Measurements from ENCODE around the gene PLCB1. TPM values are rescaled to one million over a fixed set of nuclear protein-coding genes. Genes with fewer than 3 reads are reported as not detected.
"Not testable (repeated sequence)": the region's sequence is repeated elsewhere in the genome, so short reads cannot be mapped to it uniquely, and the experiment has no call there.

PLCB1 gene
- total RNA-seq, 2 donors from 2014 or later, result 7.3 to 45.5 TPM

DNA sequence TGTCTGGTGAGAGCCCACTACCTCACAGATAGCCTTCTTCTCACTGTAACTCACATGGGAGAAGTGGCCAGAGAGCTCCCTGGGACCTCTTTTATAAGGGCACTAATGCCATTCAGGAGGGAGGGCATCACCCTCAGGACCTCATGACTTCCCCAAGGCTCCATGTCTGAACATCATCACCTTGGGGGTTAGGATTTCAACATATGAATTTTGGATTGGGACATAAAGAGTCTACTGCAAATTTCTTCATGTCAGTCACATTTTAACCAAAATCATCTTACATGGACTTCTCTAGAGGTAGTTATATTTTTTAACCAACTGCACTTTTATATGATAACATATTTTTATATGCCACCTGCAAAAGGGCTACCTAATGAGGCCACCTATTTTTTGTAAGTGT, 324.7 kb downstream of the PLCB1 start:
- no peak overlapping the region for H3K4me3 ChIP-seq
- H3K36me3 ChIP-seq, result no peaks in the 10 kb centered on the region
- no peaks in the 10 kb centered on the region for H3K9me3 ChIP-seq
- DNase-seq (ENCODE audit: low spot score), result no peak
- TF ChIP-seq, protein P1, sequence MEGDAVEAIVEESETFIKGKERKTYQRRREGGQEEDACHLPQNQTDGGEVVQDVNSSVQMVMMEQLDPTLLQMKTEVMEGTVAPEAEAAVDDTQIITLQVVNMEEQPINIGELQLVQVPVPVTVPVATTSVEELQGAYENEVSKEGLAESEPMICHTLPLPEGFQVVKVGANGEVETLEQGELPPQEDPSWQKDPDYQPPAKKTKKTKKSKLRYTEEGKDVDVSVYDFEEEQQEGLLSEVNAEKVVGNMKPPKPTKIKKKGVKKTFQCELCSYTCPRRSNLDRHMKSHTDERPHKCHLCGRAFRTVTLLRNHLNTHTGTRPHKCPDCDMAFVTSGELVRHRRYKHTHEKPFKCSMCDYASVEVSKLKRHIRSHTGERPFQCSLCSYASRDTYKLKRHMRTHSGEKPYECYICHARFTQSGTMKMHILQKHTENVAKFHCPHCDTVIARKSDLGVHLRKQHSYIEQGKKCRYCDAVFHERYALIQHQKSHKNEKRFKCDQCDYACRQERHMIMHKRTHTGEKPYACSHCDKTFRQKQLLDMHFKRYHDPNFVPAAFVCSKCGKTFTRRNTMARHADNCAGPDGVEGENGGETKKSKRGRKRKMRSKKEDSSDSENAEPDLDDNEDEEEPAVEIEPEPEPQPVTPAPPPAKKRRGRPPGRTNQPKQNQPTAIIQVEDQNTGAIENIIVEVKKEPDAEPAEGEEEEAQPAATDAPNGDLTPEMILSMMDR (IDR thresholded peaks at IDR 0.05), result no peak
- H3K4me1 ChIP-seq, result no peaks in the 10 kb centered on the region
- no peaks in the 10 kb centered on the region for H3K27me3 ChIP-seq
- no peak overlapping the region for H3K27ac ChIP-seq

DNA sequence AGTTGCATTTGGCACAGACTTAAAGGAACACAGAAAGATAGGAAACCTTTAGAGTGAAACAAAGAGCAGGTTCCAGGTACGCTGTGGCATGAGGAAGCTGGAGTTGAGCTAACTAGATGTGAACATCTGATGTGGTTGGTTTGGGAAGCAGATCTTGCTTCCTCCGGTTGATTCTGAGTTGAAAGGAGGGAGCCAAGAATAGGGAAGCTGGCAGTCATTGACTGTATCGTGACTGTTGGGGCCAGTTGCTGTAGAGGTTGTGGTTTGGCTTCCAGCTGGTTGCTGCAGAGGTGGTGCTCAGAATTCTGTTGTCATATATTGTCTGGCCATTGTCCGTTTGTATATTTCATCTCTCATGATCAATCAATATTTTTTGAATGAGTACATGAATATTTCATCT, 325.9 kb downstream of the PLCB1 start:
- Histone ChIP-seq H3K4me3 (no peak overlapping the region), H3K36me3 (no peaks in the 10 kb centered on the region), H3K27ac (no peak overlapping the region), H3K9me3 (no peaks in the 10 kb centered on the region), H3K27me3 (no peaks in the 10 kb centered on the region), H3K4me1 (no peaks in the 10 kb centered on the region)
- DNase-seq (ENCODE audit: low spot score), result no peak
- TF ChIP-seq, protein P1 (IDR thresholded peaks at IDR 0.05), result no peak

DNA sequence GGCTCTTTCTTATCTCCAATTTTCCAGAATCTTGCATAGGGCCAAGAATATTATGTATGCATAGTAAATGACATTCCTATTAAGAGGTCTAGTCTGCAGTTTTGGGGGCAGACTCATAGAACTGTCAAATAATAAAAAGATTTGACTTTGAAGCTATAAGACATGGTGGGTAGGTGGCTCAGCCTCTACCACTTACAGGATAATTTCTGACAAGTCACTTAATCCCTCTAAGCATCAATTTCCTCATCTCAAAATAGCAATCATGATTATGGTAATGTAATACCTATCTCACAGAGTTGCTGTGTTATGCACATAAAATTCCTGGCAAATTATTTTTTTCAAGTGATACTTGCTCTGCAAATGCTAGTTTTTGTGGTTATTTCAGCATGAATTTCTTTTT, 329.1 kb downstream of the PLCB1 start:
- TF ChIP-seq, protein P1 (IDR thresholded peaks at IDR 0.05), result no peak
- no peaks in the 10 kb centered on the region for H3K4me1 ChIP-seq
- no peaks in the 10 kb centered on the region for H3K27me3 ChIP-seq

DNA sequence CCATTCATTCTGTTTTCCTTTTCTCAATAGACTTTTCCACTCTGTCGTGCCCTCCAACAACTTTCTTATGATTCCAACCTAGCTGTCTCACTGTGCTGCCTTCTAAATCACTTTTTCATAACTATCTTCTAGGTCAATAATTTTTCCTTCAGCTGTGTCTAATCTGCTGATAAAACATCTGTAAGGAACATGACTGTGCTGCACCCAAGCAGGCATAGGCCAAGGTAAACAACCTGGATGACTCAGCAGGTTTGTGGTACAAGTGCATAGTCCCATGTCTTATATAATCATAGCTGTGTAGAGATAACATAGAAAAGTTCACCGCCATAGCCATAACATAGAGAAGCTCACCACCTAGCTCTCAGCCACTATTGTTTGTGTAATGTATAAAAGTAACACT, 332.3 kb downstream of the PLCB1 start:
- Histone ChIP-seq H3K27ac (no peak overlapping the region), H3K4me3 (no peak overlapping the region), H3K9me3 (no peaks in the 10 kb centered on the region), H3K27me3 (no peaks in the 10 kb centered on the region), H3K36me3 (no peaks in the 10 kb centered on the region), H3K4me1 (no peaks in the 10 kb centered on the region)
- no peak for DNase-seq (ENCODE audit: low spot score)
- TF ChIP-seq, protein P1 (IDR thresholded peaks at IDR 0.05), result no peak

More for the DNA sequence above, 329.1 kb downstream of the PLCB1 start:
- Histone ChIP-seq H3K4me3 (no peak overlapping the region), H3K9me3 (no peaks in the 10 kb centered on the region), H3K27ac (no peak overlapping the region), H3K36me3 (no peaks in the 10 kb centered on the region)
- DNase-seq (ENCODE audit: low spot score), result no peak

DNA sequence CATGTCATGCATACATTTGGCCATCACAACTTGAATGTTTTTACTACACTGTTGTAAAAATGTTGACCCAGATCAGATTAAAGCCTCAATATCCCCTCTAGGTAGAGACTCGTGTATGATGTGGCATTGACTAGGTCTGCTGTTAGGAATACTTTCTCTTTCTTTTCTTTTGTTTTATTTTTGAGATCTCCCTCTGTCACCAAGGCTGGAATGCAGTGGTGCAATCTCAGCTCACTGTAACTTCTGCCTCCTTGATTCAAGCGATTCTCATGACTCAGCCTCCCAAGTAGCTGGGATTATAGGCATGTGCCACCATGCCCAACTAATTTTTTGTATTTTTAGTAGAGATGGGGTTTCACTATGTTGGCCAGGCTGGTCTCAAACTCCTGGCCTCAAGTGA, 334.7 kb downstream of the PLCB1 start:
- not testable (repeated sequence) for H3K27me3 ChIP-seq; DNase-seq (ENCODE audit: low spot score); H3K4me1 ChIP-seq; H3K27ac ChIP-seq; H3K4me3 ChIP-seq; H3K9me3 ChIP-seq; H3K36me3 ChIP-seq

DNA sequence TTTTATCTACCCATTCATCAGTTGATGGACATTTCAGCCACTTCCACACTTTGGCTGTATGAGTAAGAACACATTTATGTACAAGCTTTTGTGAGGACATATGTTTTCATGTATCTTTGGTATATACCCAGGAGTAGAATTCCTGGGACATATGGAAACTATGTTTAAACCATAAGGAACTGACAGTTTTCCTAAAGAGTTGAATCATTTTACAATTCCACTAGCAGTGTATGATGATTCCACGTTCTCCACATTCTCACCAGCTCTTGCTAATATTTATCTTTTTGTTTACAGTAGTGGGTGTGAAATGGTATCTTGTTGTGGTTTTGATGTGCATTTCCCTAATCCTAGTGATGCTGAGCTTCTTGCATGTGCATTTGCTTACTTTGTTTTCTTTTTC, 338.1 kb downstream of the PLCB1 start:
- Histone ChIP-seq H3K27me3 (no peaks in the 10 kb centered on the region), H3K9me3 (no peaks in the 10 kb centered on the region), H3K4me3 (no peak overlapping the region), H3K4me1 (no peaks in the 10 kb centered on the region), H3K36me3 (no peaks in the 10 kb centered on the region), H3K27ac (no peak overlapping the region)
- DNase-seq (ENCODE audit: low spot score), result no peak
- TF ChIP-seq, protein P1 (IDR thresholded peaks at IDR 0.05), result no peak

Data from right atrium auricular region (tissue), 2 donors.